GM12878 (cell line): ENCODE measurements around the gene DNAAF9. TPM values are rescaled to one million over a fixed set of nuclear protein-coding genes. Genes with fewer than 3 reads are reported as not detected.

Experiments
- ATAC-seq: fragments of 200-7000 bp; cut with Tn5 transposase; 3 replicates; pipeline ENCODE4 v1.9.1; 2020; ENCODE audit warnings: mild to moderate bottlenecking, moderate library complexity
- BruUV-seq: library from RNA; stranded (reverse); fragments of 400-500 nt; replicated peaks from 2 replicates; lab custom pipeline; 2021; lab: Mats Ljungman, UMichigan
- CTCF ChIA-PET: fragments of 300-600 bp; sonication (Branson Sonifier 250); formaldehyde crosslinking; extraction: SDS; loops from one replicate; lab custom pipeline; 2021; ENCODE audit warnings: inconsistent platforms; lab: Yijun Ruan, JAX
- POLR2A ChIA-PET: fragments of 350-600 bp; formaldehyde crosslinking; extraction: SDS; loops from one replicate; lab custom pipeline; 2021; ENCODE audit warnings: inconsistent platforms; lab: Charles Lee
- RAD21 ChIA-PET: fragments of 300-600 bp; sonication (Branson Sonifier 250); formaldehyde crosslinking; loops from one replicate; lab custom pipeline; 2023; ENCODE audit warnings: antibody characterized with exemption; ENCODE audit not compliant: unreplicated experiment; lab: Charles Lee
- SMC1A ChIA-PET: fragments of 300-600 bp; sonication (Branson Sonifier 250); formaldehyde crosslinking; loops from one replicate; lab custom pipeline; 2023; ENCODE audit not compliant: unreplicated experiment, uncharacterized antibody; lab: Charles Lee
- DNase-seq: peaks from one replicate; pipeline ENCODE4 v3.0.0-alpha.2; 2011; ENCODE audit warnings: low read depth, low spot score
- FAIRE-seq: peaks from 3 replicates; lab custom pipeline; 2011; peaks lifted over from hg19 to GRCh38; lab: Jason Lieb, UNC
- H2AFZ ChIP-seq: 2 replicates; pipeline ENCODE4 v1.6.0; 2011; ENCODE audit warnings: low read depth, low read length, control low read depth; ENCODE audit not compliant: control insufficient read depth
- H3K27ac ChIP-seq: 2 replicates; pipeline ENCODE4 v1.5.1; 2011; ENCODE audit warnings: control low read depth; ENCODE audit not compliant: control insufficient read depth, insufficient read depth
- H3K27me3 ChIP-seq, 2 experiments: replicated peaks in 1 of 2; 2 replicates each; pipeline versions ENCODE4 v1.6.0 to v1.6.1; 2011; ENCODE audit warnings: low read length in 1 of 2; ENCODE audit not compliant: control insufficient read depth in 2 of 2, insufficient read depth in 2 of 2
- H3K36me3 ChIP-seq, 2 experiments: 2 replicates each; pipeline ENCODE4 v1.5.1; 2011; ENCODE audit warnings: low read length in 1 of 2; ENCODE audit not compliant: control insufficient read depth in 2 of 2, insufficient read depth in 2 of 2
- H3K4me1 ChIP-seq: 2 replicates; pipeline ENCODE4 v1.6.1; 2011; ENCODE audit warnings: mild to moderate bottlenecking, low read length, moderate library complexity, mixed read lengths; ENCODE audit not compliant: control insufficient read depth, insufficient read depth
- H3K4me2 ChIP-seq: 2 replicates; pipeline ENCODE4 v1.6.0; 2011; ENCODE audit warnings: control low read depth; ENCODE audit not compliant: control insufficient read depth, insufficient read depth
- H3K4me3 ChIP-seq: fragments of 200-600 bp; sonication (generic); 2 replicates; pipeline ENCODE4 v1.5.1; 2016
- H3K79me2 ChIP-seq: 2 replicates; pipeline ENCODE4 v1.6.0; 2011; ENCODE audit warnings: low read length; ENCODE audit not compliant: control insufficient read depth, insufficient read depth
- H3K9ac ChIP-seq: 2 replicates; pipeline ENCODE4 v1.8.0; 2011; ENCODE audit warnings: low read length, control low read depth, mixed read lengths; ENCODE audit not compliant: control insufficient read depth, insufficient read depth
- H3K9me3 ChIP-seq: replicated peaks from 3 replicates; pipeline ENCODE4 v1.5.1; 2011; ENCODE audit warnings: mild to moderate bottlenecking, low read length; ENCODE audit not compliant: control insufficient read depth, insufficient read depth
- H4K20me1 ChIP-seq: 2 replicates; pipeline ENCODE4 v1.6.0; 2011; ENCODE audit not compliant: control insufficient read depth, insufficient read depth
- ATF3 ChIP-seq: IDR thresholded peaks from 2 replicates; pipeline ENCODE4 v1.6.1; 2011; ENCODE audit warnings: low read depth, mild to moderate bottlenecking, low read length, moderate library complexity, borderline replicate concordance; ENCODE audit errors: extremely low read depth
- CBX5 ChIP-seq: sonication (generic); IDR thresholded peaks from 2 replicates; pipeline ENCODE4 v1.6.1; 2016; ENCODE audit warnings: low read depth, moderate library complexity, mild to moderate bottlenecking, inconsistent platforms
- CHD1 ChIP-seq: IDR thresholded peaks from 2 replicates; pipeline ENCODE4 v1.6.1; 2012; ENCODE audit warnings: low read depth, low read length, improper control_type of control experiment
- CREM ChIP-seq: IDR thresholded peaks from 2 replicates; pipeline ENCODE4 v1.6.1; 2014; ENCODE audit warnings: antibody characterized with exemption, low read depth
- E4F1 ChIP-seq: fragments of 450-650 bp; IDR thresholded peaks from 2 replicates; pipeline ENCODE4 v1.6.1; 2018; ENCODE audit warnings: borderline replicate concordance, mild to moderate bottlenecking; ENCODE audit not compliant: partially characterized antibody
- EZH2 ChIP-seq: IDR thresholded peaks from 2 replicates; pipeline ENCODE4 v1.6.1; 2012; ENCODE audit warnings: low read depth, mild to moderate bottlenecking, control low read depth, inconsistent platforms, low read length, borderline replicate concordance; ENCODE audit not compliant: control insufficient read depth
- JUND ChIP-seq: IDR thresholded peaks from 2 replicates; pipeline ENCODE4 v1.6.1; 2012; ENCODE audit warnings: low read depth, mild to moderate bottlenecking, low read length, improper control_type of control experiment, moderate library complexity
- NFXL1 ChIP-seq: fragments of 450-650 bp; IDR thresholded peaks from 2 replicates; pipeline ENCODE4 v1.6.1; 2017; ENCODE audit warnings: antibody characterized with exemption, mild to moderate bottlenecking, borderline replicate concordance
- NR2C2 ChIP-seq: IDR thresholded peaks from 2 replicates; pipeline ENCODE4 v1.6.1; 2011; ENCODE audit warnings: borderline replicate concordance, low read depth; ENCODE audit not compliant: control insufficient read depth, insufficient read length
- POLR2A ChIP-seq: IDR thresholded peaks from 2 replicates; pipeline ENCODE4 v1.6.1; 2011; ENCODE audit warnings: low read depth, mild to moderate bottlenecking, low read length
- POLR2AphosphoS2 ChIP-seq: IDR thresholded peaks from 2 replicates; pipeline ENCODE4 v1.6.1; 2011; ENCODE audit warnings: low read depth, mild to moderate bottlenecking, low read length, improper control_type of control experiment, moderate library complexity
- RCOR1 ChIP-seq: conservative IDR thresholded peaks from 2 replicates; pipeline ENCODE4 v1.6.1; 2012; ENCODE audit warnings: low read depth, low read length, improper control_type of control experiment
- RELA ChIP-seq: fragments of 450-650 bp; IDR thresholded peaks from 2 replicates; pipeline ENCODE4 v1.8.0; 2014; ENCODE audit warnings: borderline replicate concordance; ENCODE audit not compliant: partially characterized antibody
- SREBF2 ChIP-seq: IDR thresholded peaks from 2 replicates; pipeline ENCODE4 v1.6.1; 2012; ENCODE audit warnings: mild to moderate bottlenecking, low read length
- TAF1 ChIP-seq: IDR thresholded peaks from 2 replicates; pipeline ENCODE4 v1.6.1; 2011; ENCODE audit warnings: mild to moderate bottlenecking, low read depth, low read length, borderline replicate concordance
- TARDBP ChIP-seq: IDR thresholded peaks from 2 replicates; pipeline ENCODE4 v1.6.1; 2016; ENCODE audit warnings: borderline replicate concordance
- WGBS: methylation state at CpG from one replicate; pipeline ENCODE4 v1.1.6; 2016; ENCODE audit warnings: low lambda C conversion rate; ENCODE audit not compliant: insufficient replicate concordance, insufficient coverage; ENCODE audit errors: missing lambda C conversion rate; 5-methylcytosine and 5-hydroxymethylcytosine counted together
- in situ Hi-C: fragments of 300-500 bp; cut with MboI; formaldehyde crosslinking; loops from 9 replicates; pipeline ENCODE4 v1.14.3; 2018; ENCODE audit warnings: mixed read lengths
- intact Hi-C: fragments of 100-400 bp; cut with micrococcal nuclease; formaldehyde crosslinking; loops from one replicate; pipeline ENCODE4 v1.14.2; 2022; ENCODE audit not compliant: unreplicated experiment
- polyA plus RNA-seq, 11 experiments: library from polyadenylated mRNA; depleted of rRNA in 4 of 11; unstranded in 6 of 11; stranded (reverse) in 5 of 11; fragments of >200 nt; fragmentation: Nextera tagmentation in 4 of 11; fragmentation: Illumina TruSeq in 1 of 11; extraction: Ambion mirVana in 4 of 11; extraction: Trizol in 1 of 11; gene quantifications; 1 replicate in 1 of 11; 2 replicates in 10 of 11; pipeline versions ENCODE4 v1.2.1 to v1.2.3, GENCODE V29; 2011 to 2016; ENCODE audit warnings: inconsistent platforms in 2 of 11, missing spikeins in 2 of 11, low read depth in 1 of 11
- total RNA-seq, 4 experiments: library from RNA; depleted of rRNA in 3 of 4; stranded (reverse); fragments of >200 nt in 3 of 4; fragmentation: Illumina TruSeq in 1 of 4; extraction: Trizol in 1 of 4; gene quantifications; 2 replicates each; pipeline versions ENCODE4 v1.2.1 to v1.2.3, GENCODE V29; 2013 to 2021
- TF ChIP-seq, protein P1 (sequence below): IDR thresholded peaks from 2 replicates; pipeline ENCODE4 v1.6.1; 2012; ENCODE audit warnings: improper control_type of control experiment, low read depth, low read length; ENCODE audit not compliant: insufficient replicate concordance

Gene DNAAF9
- total and polyA plus RNA-seq, 10 of the 15 experiments (the other 5 are each of a cell fraction or from before 2014, with no cell fraction given) = 0.08 to 2.1 (median 1.3) TPM

DNA sequence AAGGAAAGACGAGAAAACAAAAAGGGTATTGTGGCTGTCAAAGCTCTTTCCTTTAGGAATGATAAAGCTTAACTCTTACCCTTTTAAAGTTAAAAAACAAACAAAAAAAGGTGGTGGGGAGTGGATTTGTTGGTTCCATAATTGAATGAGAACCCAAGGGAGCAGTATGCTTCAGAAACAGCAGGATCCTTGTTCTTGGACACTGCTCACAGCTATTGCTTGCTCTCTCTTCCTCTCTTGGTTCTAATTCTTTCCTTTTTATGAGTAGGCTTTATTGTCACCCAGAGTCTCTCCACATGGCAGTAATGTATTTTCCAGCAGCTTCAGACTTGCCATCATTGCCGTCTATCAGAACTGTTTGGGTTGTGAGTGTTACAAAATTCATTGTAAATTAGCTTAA lies 44.7 kb upstream of the DNAAF9 start (continued):
- TF ChIP-seq RELA = no peak

DNA sequence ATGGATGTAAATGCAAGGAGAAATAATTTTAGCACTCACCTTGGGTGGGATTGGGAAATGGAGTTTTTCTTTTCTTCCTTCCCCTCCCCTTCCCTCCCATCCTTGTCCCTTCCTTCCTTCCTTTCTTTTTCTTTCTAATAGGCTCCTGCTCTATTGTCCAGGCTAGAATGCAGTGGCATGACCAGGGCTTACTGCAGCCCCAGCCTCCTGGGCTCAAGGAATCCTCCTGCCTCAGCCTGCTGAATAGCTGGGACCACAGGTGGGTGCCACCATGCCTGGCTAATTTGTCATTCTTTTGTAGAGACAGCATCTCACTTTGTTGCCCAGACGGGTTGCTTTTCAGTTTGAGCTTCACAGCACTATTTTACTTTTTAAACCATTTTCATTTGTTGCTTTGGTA lies 41.9 kb upstream of the DNAAF9 start:
- TF ChIP-seq POLR2A (no peak), POLR2AphosphoS2 (no peak), JUND (no peak), CBX5 (no peak), RCOR1 (no peak), EZH2 (no peak), ATF3 (no peak), TARDBP (no peak), TAF1 (no peak), E4F1 (no peak), CHD1 (no peak), CREM (no peak), NR2C2 (no peak), SREBF2 (no peak), NFXL1 (no peak)
- TF ChIP-seq, protein P1, sequence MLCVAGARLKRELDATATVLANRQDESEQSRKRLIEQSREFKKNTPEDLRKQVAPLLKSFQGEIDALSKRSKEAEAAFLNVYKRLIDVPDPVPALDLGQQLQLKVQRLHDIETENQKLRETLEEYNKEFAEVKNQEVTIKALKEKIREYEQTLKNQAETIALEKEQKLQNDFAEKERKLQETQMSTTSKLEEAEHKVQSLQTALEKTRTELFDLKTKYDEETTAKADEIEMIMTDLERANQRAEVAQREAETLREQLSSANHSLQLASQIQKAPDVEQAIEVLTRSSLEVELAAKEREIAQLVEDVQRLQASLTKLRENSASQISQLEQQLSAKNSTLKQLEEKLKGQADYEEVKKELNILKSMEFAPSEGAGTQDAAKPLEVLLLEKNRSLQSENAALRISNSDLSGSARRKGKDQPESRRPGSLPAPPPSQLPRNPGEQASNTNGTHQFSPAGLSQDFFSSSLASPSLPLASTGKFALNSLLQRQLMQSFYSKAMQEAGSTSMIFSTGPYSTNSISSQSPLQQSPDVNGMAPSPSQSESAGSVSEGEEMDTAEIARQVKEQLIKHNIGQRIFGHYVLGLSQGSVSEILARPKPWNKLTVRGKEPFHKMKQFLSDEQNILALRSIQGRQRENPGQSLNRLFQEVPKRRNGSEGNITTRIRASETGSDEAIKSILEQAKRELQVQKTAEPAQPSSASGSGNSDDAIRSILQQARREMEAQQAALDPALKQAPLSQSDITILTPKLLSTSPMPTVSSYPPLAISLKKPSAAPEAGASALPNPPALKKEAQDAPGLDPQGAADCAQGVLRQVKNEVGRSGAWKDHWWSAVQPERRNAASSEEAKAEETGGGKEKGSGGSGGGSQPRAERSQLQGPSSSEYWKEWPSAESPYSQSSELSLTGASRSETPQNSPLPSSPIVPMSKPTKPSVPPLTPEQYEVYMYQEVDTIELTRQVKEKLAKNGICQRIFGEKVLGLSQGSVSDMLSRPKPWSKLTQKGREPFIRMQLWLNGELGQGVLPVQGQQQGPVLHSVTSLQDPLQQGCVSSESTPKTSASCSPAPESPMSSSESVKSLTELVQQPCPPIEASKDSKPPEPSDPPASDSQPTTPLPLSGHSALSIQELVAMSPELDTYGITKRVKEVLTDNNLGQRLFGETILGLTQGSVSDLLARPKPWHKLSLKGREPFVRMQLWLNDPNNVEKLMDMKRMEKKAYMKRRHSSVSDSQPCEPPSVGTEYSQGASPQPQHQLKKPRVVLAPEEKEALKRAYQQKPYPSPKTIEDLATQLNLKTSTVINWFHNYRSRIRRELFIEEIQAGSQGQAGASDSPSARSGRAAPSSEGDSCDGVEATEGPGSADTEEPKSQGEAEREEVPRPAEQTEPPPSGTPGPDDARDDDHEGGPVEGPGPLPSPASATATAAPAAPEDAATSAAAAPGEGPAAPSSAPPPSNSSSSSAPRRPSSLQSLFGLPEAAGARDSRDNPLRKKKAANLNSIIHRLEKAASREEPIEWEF = no peak
- in situ Hi-C loops (no loop called here), intact Hi-C loops (no loop called here)
- Histone ChIP-seq H3K4me1 (no peaks in the 10 kb centered on the region), H3K36me3 (no peaks in the 10 kb centered on the region), H4K20me1 (no peaks in the 10 kb centered on the region), H3K79me2 (no peaks in the 10 kb centered on the region), H3K27ac (no peak overlapping the region), H3K9ac (no peak overlapping the region), H2AFZ (no peak overlapping the region), H3K4me3 (no peak overlapping the region), H3K27me3 (no peaks in the 10 kb centered on the region; a peak in 1 of 4 replicates), H3K4me2 (no peak overlapping the region), H3K9me3 (no peaks in the 10 kb centered on the region)
- ATAC-seq (no peak), FAIRE-seq (no peak), DNase-seq (no peak)
- SMC1A ChIA-PET = no interaction called here
- 0% methylated on average over 1 of the region's 1 CpG for WGBS
- RAD21 ChIA-PET = no interaction called here
- CTCF ChIA-PET = no interaction called here
- BruUV-seq = no TSS peak
- POLR2A ChIA-PET = no interaction called here
